HUES48 (cell line): ENCODE results near the gene CACNG5.

ENCODE experiments used
- H3K27ac ChIP-seq: one replicate; pipeline ENCODE4 v1.7.0; 2013; ENCODE audit warnings: low read depth, low read length, inconsistent platforms
- H3K27me3 ChIP-seq: 2 replicates; pipeline ENCODE4 v1.6.1; 2013; ENCODE audit warnings: mild to moderate bottlenecking, low read length; ENCODE audit not compliant: control insufficient read depth, insufficient read depth
- H3K36me3 ChIP-seq: 2 replicates; pipeline ENCODE4 v1.6.1; 2013; ENCODE audit warnings: low read length; ENCODE audit not compliant: control insufficient read depth, insufficient read depth
- H3K4me1 ChIP-seq: 2 replicates; pipeline ENCODE4 v1.6.1; 2013; ENCODE audit warnings: mild to moderate bottlenecking, low read length; ENCODE audit not compliant: control insufficient read depth, insufficient read depth
- H3K4me3 ChIP-seq: 2 replicates; pipeline ENCODE4 v1.5.1; 2013; ENCODE audit warnings: mild to moderate bottlenecking, low read depth, low read length
- H3K9ac ChIP-seq: 2 replicates; pipeline ENCODE4 v1.6.1; 2013; ENCODE audit warnings: mild to moderate bottlenecking, low read depth, low read length, moderate library complexity
- H3K9me3 ChIP-seq: 2 replicates; pipeline ENCODE4 v1.6.1; 2013; ENCODE audit warnings: low read length; ENCODE audit not compliant: control insufficient read depth, insufficient read depth

The CACNG5 gene

DNA sequence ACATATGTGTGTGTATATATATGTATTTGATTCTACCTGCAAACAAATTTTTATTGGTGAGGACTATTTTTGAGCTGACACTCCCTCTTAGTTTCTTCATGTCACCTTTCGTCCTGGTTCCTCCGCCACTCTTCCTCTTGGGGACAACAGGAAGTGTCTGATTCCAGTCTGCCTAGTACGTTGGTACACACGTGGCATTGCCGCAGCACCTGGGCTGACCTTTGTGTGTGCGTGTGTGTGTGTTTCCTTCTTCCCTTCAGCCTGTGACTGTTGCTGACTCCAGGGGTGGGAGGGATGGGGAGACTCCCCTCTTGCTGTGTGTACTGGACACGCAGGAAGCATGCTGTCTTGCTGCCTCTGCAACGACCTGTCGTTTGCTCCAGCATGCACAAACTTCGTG, 29.4 kb upstream of the CACNG5 start:
- H3K9ac ChIP-seq = no peak overlapping the region
- no peak overlapping the region for H3K4me3 ChIP-seq
- H3K4me1 ChIP-seq = peaks cover 22% of the 10 kb centered on the region
- H3K36me3 ChIP-seq = no peaks in the 10 kb centered on the region
- H3K27ac ChIP-seq = no peak overlapping the region
- H3K27me3 ChIP-seq = no peaks in the 10 kb centered on the region
- no peaks in the 10 kb centered on the region for H3K9me3 ChIP-seq

DNA sequence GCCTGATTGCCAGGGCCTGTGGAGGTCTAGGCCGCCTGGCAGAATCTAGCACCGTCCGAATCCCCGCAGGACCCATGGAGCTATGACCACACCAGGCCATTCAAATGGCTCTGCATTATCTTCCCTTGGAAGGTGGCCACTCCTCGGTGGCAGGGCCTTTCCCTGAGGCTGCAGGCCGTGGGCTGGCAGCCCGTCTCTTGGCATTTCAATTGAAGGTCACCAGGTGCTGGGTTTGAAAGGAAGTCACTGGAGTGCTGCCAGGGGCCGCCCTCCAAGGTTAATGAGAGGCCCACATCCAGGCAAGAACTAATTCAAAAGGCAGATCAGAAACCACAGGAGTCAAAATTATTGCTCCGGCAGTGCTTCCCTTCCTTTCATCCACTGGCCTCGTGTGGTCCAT, 27.7 kb upstream of the CACNG5 start:
- H3K9me3 ChIP-seq = no peaks in the 10 kb centered on the region
- H3K36me3 ChIP-seq = no peaks in the 10 kb centered on the region
- H3K27me3 ChIP-seq = no peaks in the 10 kb centered on the region
- H3K9ac ChIP-seq = no peak overlapping the region
- no peak overlapping the region for H3K4me3 ChIP-seq
- H3K4me1 ChIP-seq = peaks cover 22% of the 10 kb centered on the region
- no peak overlapping the region for H3K27ac ChIP-seq

DNA sequence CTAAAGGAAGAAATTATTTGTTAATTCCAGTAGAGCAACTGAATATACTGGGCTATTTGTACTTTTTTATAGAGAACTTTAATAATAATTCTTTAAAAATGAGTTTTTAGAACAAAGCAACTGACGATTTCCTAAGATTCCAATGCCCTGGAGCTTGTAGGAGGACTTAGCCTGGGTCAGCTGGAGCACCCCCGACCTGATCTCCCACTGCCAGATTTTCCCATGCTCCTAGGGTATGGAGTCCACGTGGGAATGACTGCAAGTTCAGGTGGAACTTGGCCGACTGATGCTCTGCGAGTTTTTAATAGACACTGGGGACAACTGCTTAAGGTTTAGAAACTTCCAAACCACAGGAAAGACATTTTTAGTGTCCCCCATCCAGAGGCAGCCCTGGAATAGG, 25.5 kb upstream of the CACNG5 start:
- Histone ChIP-seq H3K27ac (no peak overlapping the region), H3K4me1 (peaks cover 2% of the 10 kb centered on the region), H3K9ac (no peak overlapping the region), H3K36me3 (no peaks in the 10 kb centered on the region), H3K9me3 (no peaks in the 10 kb centered on the region), H3K4me3 (no peak overlapping the region), H3K27me3 (no peaks in the 10 kb centered on the region)

DNA sequence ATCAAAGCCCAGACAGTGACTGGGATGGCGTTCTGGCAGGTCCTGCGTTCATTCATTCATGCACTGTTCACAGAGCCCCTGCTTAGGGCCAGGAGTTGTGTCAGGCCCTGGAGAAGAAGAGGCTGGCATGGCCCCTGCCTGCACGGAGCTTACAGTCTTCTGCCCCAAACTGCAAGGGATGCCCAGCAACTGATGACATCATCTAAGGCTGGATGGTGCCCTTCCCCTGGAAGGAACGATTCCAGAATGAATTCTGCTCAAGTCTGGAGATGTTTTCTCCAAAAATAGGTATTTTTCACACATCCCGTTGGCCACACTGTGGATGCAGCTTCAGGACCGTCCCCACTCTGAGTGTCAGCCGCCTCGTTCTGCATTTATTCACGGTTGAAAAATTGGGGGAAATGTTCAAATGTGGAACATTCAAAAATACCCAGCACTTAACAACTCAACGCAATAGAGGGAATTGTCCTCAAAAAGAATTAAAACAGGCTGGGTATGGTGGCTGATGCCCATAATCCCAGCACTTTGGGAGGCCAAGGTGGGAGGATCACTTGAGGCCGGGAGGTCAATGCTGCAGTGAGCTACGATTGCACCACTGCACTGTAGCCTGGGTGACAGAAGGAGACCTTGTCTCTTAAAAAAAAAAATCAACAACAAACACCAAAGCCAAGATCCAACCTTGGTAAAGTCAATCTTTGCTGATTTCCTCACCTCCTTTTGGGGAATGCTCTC, 23.8 kb upstream of the CACNG5 start:
- H3K4me3 ChIP-seq = no peak overlapping the region
- H3K9me3 ChIP-seq = no peaks in the 10 kb centered on the region
- H3K27me3 ChIP-seq = no peaks in the 10 kb centered on the region
- H3K36me3 ChIP-seq = no peaks in the 10 kb centered on the region
- H3K27ac ChIP-seq = no peak overlapping the region
- no peaks in the 10 kb centered on the region for H3K4me1 ChIP-seq
- no peak overlapping the region for H3K9ac ChIP-seq

DNA sequence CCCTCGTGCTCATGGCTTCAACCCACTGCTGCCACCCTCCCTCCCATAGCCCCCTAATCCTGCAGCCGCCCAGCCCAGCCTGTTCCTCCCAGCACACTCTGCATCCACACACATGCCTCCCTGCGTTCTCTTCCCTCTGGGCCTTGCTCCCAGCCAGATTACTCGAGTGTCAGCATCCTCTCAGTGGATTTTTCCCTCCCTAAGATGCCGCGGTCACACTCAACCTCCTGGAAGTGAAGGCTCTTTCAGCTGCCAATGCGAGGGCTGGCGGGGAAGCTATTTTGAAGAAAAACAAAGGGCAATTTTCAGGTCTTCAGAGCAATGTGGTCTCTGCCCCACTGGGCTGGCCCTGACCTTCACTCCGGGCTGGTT, 23.2 kb upstream of the CACNG5 start:
- Histone ChIP-seq H3K4me1 (no peaks in the 10 kb centered on the region), H3K27me3 (no peaks in the 10 kb centered on the region), H3K27ac (no peak overlapping the region), H3K9ac (no peak overlapping the region), H3K36me3 (no peaks in the 10 kb centered on the region), H3K4me3 (no peak overlapping the region), H3K9me3 (no peaks in the 10 kb centered on the region)

DNA sequence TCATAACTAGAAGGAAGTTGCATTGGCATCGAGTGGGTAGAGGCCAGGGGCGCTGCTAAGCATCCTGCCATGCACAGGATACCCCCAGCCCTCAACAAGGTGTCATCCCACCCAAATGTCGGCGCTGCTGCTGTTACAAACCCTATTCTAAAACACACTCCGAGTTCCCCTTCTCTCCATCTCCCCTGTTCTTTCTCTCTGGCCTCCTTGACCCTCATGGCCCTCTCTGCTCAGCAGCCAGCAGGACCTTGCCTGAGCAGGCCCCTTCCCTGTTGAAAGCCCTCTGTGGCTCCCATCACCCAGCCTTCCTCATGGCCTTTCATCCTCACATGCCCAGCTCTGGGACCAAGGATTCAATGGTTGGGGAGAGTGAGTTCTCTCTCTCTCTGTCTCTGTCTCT, 22.3 kb upstream of the CACNG5 start:
- Histone ChIP-seq H3K4me3 (no peak overlapping the region), H3K27me3 (no peaks in the 10 kb centered on the region), H3K4me1 (no peaks in the 10 kb centered on the region), H3K9ac (no peak overlapping the region), H3K27ac (no peak overlapping the region), H3K9me3 (peaks cover 1% of the 10 kb centered on the region; the same call in 1 of the 2 replicates), H3K36me3 (no peaks in the 10 kb centered on the region)

DNA sequence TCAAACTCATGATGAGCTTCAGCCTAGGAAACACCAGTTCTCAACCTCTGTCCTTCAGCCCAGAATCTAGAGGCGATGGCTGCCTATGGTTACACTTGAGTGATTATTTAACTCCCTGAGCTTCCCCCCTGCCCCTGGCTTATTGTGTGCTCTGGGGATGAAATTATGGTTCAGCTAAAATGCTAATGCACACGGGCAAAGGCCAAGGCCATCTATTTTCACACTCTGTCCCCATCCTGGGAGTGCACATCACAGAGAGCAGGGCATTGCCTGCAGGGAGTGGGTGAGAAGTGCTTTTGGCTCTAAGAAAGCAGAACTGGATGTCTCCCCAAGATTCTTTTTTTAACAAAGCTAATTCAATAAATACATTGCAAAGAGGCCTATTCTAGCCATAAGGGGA, 21.6 kb upstream of the CACNG5 start:
- H3K4me1 ChIP-seq = no peaks in the 10 kb centered on the region
- no peak overlapping the region for H3K9ac ChIP-seq
- H3K36me3 ChIP-seq = no peaks in the 10 kb centered on the region
- no peak overlapping the region for H3K27ac ChIP-seq
- no peak overlapping the region for H3K4me3 ChIP-seq
- H3K27me3 ChIP-seq = no peaks in the 10 kb centered on the region
- peaks cover 8% of the 10 kb centered on the region for H3K9me3 ChIP-seq

DNA sequence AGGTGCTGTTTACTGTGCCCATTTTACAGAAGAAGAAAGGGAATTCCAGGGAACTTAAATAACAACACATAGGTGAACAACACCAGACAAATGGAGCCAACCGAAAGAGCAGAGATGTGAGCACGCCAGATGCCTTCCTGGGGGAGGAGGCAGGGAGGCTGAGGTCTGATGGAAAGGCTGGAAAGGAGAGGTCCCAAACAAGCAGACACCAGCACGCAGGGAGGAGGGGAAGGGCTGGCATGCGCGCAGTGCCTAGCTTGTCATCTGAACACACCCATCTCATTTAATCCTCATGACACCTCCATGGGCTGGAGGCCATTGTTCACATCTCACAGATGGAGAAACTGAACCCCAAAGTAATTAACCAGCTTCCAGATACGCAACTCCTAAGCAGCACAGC, 20.9 kb upstream of the CACNG5 start:
- Histone ChIP-seq H3K4me1 (no peaks in the 10 kb centered on the region), H3K36me3 (no peaks in the 10 kb centered on the region), H3K27me3 (no peaks in the 10 kb centered on the region), H3K9ac (no peak overlapping the region), H3K4me3 (no peak overlapping the region), H3K9me3 (peaks cover 8% of the 10 kb centered on the region), H3K27ac (no peak overlapping the region)

DNA sequence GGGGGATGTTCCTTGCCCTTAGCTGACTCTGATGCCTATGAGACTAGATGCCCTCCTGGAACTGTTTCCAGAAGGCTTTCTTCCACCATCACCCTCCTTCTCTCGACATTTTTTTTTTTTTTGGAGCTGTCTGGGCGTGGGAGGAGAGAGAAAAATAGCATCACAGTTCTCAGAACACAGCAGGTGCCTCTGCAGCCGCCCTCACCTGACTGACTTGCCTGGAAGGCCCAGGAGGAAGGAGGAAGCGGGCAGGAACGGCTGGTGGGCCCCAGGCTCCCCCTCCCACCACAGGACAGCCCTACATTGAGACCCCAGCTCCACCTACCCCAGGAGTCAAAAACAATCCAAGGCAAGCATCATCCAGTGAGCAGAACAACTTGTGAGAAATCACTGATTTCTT, 20.3 kb upstream of the CACNG5 start:
- Histone ChIP-seq H3K4me3 (no peak overlapping the region), H3K4me1 (no peaks in the 10 kb centered on the region), H3K9ac (no peak overlapping the region), H3K27ac (no peak overlapping the region), H3K27me3 (no peaks in the 10 kb centered on the region), H3K36me3 (no peaks in the 10 kb centered on the region), H3K9me3 (peaks cover 8% of the 10 kb centered on the region)

DNA sequence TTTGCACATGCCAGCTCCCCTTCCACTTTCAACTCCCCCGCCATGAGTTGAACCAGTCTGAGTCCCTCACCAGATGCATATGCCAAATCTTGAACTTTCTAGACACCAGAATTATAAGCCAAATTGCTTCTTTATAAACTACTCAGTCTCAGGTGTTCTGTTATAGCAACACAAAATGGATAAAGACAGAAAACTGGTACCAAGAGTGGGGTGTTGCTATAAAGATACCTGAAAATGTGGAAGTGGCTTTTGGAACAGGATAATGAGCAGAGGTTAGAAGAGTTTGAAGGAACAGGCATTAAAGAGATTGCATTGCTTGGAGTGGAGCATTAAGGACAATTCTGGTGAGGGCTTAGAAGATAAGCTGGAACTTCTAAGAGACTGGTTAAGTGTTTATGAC, 17.2 kb upstream of the CACNG5 start:
- Histone ChIP-seq H3K9me3 (peaks cover 8% of the 10 kb centered on the region), H3K4me1 (no peaks in the 10 kb centered on the region), H3K9ac (no peak overlapping the region), H3K36me3 (no peaks in the 10 kb centered on the region), H3K27me3 (no peaks in the 10 kb centered on the region), H3K4me3 (no peak overlapping the region), H3K27ac (no peak overlapping the region)

DNA sequence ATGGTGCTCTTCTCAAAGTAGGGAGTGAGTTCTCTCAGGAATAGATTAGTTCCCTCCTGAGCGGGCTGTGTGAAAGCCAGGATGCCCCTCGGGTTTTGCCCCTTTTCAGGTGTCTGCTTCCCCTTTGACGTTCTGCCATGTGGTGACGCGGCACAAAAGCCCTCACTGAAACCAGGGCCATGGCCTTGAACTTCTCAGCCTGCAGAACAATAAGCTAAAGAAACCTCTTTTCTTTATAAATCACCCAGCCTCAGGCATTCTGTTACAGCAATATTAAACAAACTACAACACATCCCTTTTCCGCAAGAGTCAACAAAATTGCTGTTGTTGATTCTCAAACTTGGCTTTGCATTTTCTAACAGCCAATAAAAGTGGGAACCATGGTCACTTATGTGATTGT, 15.5 kb upstream of the CACNG5 start:
- Histone ChIP-seq H3K4me3 (no peak overlapping the region), H3K27me3 (no peaks in the 10 kb centered on the region)

DNA sequence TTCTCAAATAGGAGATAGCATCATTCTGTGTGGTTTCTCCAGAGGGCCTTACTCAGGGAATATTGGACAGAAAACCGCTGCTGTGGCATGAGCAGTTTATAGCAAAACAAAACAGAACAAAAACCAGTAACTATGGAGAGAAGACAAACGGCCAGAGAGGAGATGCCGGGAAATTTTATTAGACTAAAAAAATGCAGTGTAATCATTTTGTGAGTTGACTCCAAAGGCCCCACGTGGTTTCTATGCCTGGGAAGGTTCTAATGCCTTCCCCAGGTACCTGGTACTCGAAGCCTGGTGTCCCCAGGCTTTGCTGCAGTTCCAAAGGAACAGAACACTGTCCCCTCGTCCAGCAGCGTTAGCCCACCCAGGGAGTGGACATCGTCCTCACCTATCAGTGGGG, 12.9 kb upstream of the CACNG5 start:
- H3K27ac ChIP-seq = no peak overlapping the region
- no peaks in the 10 kb centered on the region for H3K4me1 ChIP-seq
- H3K9me3 ChIP-seq = peaks cover 8% of the 10 kb centered on the region
- H3K4me3 ChIP-seq = no peak overlapping the region
- no peak overlapping the region for H3K9ac ChIP-seq
- no peaks in the 10 kb centered on the region for H3K36me3 ChIP-seq
- H3K27me3 ChIP-seq = no peaks in the 10 kb centered on the region

More for the DNA sequence above, 15.5 kb upstream of the CACNG5 start:
- Histone ChIP-seq H3K9me3 (peaks cover 8% of the 10 kb centered on the region), H3K27ac (no peak overlapping the region), H3K9ac (no peak overlapping the region), H3K4me1 (no peaks in the 10 kb centered on the region), H3K36me3 (no peaks in the 10 kb centered on the region)
